Measurements from ENCODE around the gene PKMYT1.

DNA sequence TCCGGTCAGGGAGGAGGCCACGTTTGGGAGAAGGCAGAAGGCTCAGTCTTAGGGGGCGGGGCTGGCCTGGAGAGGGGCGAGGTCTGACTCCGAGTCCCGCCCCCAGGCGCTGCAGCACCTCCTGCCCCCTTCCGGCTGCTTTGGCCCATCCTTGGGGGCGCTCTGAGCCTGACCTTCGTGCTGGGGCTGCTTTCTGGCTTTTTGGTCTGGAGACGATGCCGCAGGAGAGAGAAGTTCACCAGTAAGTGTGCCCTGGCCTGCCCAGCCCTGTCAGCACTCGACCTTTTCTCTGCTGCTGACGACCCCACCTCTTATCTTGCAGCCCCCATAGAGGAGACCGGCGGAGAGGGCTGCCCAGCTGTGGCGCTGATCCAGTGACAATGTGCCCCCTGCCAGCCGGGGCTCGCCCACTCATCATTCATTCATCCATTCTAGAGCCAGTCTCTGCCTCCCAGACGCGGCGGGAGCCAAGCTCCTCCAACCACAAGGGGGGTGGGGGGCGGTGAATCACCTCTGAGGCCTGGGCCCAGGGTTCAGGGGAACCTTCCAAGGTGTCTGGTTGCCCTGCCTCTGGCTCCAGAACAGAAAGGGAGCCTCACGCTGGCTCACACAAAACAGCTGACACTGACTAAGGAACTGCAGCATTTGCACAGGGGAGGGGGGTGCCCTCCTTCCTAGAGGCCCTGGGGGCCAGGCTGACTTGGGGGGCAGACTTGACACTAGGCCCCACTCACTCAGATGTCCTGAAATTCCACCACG is 41.4 kb upstream of the PKMYT1 start:
- TF ChIP-seq, protein P1, sequence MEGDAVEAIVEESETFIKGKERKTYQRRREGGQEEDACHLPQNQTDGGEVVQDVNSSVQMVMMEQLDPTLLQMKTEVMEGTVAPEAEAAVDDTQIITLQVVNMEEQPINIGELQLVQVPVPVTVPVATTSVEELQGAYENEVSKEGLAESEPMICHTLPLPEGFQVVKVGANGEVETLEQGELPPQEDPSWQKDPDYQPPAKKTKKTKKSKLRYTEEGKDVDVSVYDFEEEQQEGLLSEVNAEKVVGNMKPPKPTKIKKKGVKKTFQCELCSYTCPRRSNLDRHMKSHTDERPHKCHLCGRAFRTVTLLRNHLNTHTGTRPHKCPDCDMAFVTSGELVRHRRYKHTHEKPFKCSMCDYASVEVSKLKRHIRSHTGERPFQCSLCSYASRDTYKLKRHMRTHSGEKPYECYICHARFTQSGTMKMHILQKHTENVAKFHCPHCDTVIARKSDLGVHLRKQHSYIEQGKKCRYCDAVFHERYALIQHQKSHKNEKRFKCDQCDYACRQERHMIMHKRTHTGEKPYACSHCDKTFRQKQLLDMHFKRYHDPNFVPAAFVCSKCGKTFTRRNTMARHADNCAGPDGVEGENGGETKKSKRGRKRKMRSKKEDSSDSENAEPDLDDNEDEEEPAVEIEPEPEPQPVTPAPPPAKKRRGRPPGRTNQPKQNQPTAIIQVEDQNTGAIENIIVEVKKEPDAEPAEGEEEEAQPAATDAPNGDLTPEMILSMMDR (IDR thresholded peaks at IDR 0.05): peak in 3 of 5 experiments; percentile 16 to 21 (median 17)
- no peak for TF ChIP-seq POLR2A (IDR thresholded peaks at IDR 0.05)
- no peak for TF ChIP-seq EP300 (IDR thresholded peaks at IDR 0.05)
